Ishikawa (cell line): ENCODE results near the gene ATP10A.

ENCODE experiments used
- CEBPB ChIP-seq: IDR thresholded peaks from 2 replicates; pipeline ENCODE4 v1.6.1; 2012
- CREB1 ChIP-seq: IDR thresholded peaks from 2 replicates; pipeline ENCODE4 v1.6.1; 2012; ENCODE audit warnings: low read depth
- EGR1 ChIP-seq: IDR thresholded peaks from 2 replicates; pipeline ENCODE4 v1.6.1; 2012
- EP300 ChIP-seq: IDR thresholded peaks from 2 replicates; pipeline ENCODE4 v1.6.1; 2012; ENCODE audit warnings: borderline replicate concordance
- FOXM1 ChIP-seq: IDR thresholded peaks from 2 replicates; pipeline ENCODE4 v1.6.1; 2012; ENCODE audit warnings: low read depth, borderline replicate concordance
- MAX ChIP-seq: IDR thresholded peaks from 2 replicates; pipeline ENCODE4 v1.6.1; 2012
- NFIC ChIP-seq: IDR thresholded peaks from 2 replicates; pipeline ENCODE4 v1.6.1; 2012
- RAD21 ChIP-seq: IDR thresholded peaks from 2 replicates; pipeline ENCODE4 v1.6.1; 2012; ENCODE audit warnings: low read depth
- REST ChIP-seq: IDR thresholded peaks from 2 replicates; pipeline ENCODE4 v1.6.1; 2012; ENCODE audit warnings: low read depth, mild to moderate bottlenecking
- TAF1 ChIP-seq: IDR thresholded peaks from 2 replicates; pipeline ENCODE4 v1.6.1; 2012; ENCODE audit warnings: low read depth, mild to moderate bottlenecking
- TCF12 ChIP-seq: IDR thresholded peaks from 2 replicates; pipeline ENCODE4 v1.6.1; 2012; ENCODE audit warnings: low read depth
- TEAD4 ChIP-seq: IDR thresholded peaks from 2 replicates; pipeline ENCODE4 v1.6.1; 2012
- USF1 ChIP-seq: IDR thresholded peaks from 2 replicates; pipeline ENCODE4 v1.6.1; 2012
- YY1 ChIP-seq: IDR thresholded peaks from 2 replicates; pipeline ENCODE4 v1.6.1; 2012; ENCODE audit warnings: low read depth
- ZBTB7A ChIP-seq: IDR thresholded peaks from 2 replicates; pipeline ENCODE4 v1.6.1; 2012; ENCODE audit warnings: low read depth

The ATP10A gene

GRCh38 chr15:25876231-25877140 lies 13.4 kb upstream of the ATP10A start:
- TF ChIP-seq EGR1 (no peak), NFIC (no peak), CEBPB (no peak), ZBTB7A (no peak), TAF1 (no peak), FOXM1 (no peak), YY1 (no peak), REST (no peak)

GRCh38 chr15:25875566-25875965 lies 12.4 kb upstream of the ATP10A start:
- TF ChIP-seq TAF1 (no peak), MAX (no peak), FOXM1 (no peak), NFIC (no peak), TEAD4 (no peak), YY1 (no peak), ZBTB7A (no peak), EGR1 (no peak), TCF12 (no peak), USF1 (no peak)

GRCh38 chr15:25874379-25874778 lies 11.3 kb upstream of the ATP10A start:
- TF ChIP-seq EP300 (no peak), RAD21 (no peak), TAF1 (no peak), REST (no peak), USF1 (no peak), CEBPB (no peak), ZBTB7A (no peak), YY1 (no peak), TCF12 (no peak), NFIC (no peak), FOXM1 (no peak), EGR1 (no peak), TEAD4 (no peak), CREB1 (no peak), MAX (no peak)

- TF ChIP-seq FOXM1 (no peak), NFIC (no peak), USF1 (no peak), YY1 (no peak), CREB1 (no peak), MAX (no peak), TAF1 (no peak), EP300 (no peak), CEBPB (no peak), EGR1 (no peak), REST (no peak), ZBTB7A (no peak), RAD21 (no peak), TEAD4 (no peak), TCF12 (no peak)
Measured at GRCh38 chr15:25871403-25871802, 8.3 kb upstream of the ATP10A start.
